GM18861 (cell line): Measurements from ENCODE around the gene MAD2L2.

Experiments
- ATAC-seq: cut with Tn5 transposase; IDR thresholded peaks from one replicate; pipeline ENCODE4 v1.9.1; 2021; ENCODE audit not compliant: unreplicated experiment

MAD2L2 gene

DNA sequence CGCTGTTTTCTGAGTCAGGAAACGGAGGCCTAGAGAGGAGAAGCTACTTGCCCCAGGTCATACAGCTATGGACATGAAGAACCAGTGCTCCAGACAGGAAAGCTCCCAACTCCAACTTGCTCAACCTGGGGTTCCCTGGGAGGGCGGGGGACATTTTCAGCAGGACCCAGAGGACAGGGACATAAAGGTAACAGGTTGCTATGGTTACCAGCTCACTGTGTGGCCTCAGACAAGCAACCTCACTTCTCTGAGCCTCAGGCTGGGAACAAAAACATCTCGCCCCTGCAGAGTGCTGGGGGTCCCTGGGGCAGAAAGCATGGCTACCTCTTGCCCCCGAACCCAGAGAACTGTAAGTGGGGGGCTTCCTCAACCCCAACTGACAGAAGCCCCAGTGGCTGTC, 42.8 kb downstream of the MAD2L2 start:
- ATAC-seq, result no peak

DNA sequence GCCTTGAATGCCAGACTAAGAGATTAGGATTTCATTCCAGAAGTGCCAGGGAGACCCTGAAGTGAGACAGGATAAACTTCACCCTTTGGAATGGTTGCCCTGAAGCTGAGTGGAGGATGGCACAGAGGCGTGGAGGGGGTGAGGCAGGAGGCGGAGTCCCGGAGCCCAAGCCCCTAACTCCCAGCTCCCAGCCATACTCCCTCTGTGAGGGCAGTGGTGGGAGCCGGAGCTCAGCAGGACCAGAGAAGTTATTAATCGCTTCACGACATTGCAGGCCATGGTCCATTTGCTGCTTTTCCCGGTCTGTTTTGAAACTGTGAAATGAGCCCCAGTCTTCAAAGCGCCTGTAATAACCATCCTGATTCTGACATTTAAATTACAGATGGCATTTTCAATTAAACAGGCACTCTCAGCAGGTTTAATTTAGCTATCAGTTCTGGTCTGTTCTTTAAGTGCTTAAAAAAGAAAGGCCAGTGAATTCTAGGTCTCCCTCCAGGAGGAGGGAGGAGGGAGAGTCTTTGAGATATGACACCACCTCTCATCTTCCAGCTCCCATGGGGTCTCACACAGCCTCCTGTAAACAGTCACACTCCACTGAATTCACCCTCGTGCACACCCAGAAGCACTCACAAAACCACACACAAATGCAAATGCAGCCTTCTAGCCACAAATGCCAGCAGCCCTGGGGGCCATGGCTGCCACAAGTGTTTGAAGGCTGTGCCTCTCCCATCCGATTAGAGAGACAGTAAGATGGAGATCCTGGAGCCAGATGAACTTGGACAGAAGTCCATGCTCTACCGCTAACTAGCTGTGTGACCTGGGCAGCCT, 46.4 kb downstream of the MAD2L2 start:
- no peak for ATAC-seq

DNA sequence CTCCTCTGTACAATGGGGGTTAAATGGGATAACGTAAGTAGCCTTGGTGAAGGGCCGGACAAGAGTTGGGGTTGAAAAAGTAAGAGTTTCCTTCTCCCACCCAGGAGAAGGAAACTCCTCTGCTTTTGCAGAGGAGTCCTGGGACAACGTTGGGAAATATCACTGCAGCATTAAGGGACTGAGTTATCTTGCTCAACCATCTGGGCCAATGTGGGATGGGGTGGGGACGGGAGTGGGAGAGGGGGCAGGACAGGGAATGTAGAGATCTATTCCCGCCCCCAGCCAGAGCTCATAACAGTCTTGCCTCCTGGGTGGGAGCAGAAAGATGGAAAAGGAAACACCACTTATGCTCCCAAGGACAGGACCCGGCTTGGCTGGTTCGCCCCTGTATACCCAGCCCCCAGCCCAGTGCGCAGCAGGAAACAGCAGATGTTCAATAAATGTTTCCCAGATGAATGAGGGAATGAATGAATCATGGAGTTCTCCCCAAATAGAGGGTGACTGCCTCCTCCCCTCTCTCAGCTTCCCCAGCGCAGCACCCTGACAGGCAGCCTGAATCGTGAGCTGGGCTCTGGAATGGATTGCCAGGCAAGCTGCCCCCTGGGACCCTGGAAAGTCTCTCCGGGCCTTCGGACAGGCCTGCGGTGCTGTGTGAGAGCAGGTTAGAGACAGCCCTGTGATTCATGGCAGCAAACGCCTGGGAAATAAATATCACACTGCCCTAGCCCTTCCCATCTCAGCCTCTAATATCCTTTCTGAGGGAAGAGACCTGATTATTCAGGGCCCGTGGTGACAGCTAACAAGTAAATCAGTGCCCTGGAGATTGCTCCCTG, 51.5 kb downstream of the MAD2L2 start:
- no peak for ATAC-seq

DNA sequence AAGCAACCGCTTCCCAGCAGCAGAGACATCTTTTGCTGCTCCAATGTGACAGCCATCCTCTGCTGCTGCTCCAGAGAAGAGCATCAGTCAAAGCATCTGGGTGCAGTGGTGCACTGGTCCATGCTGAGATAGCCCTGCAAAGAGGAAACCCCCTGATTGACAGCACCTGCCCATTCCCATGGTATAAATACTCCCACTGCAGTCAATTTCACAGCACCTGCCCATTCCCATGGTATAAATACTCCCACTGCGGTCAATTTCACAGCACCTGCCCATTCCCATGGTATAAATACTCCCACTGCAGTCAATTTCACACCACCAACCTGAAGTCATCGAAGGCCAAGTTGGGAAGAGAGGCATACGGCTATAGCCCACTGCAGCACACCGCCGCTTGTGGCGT, 52.2 kb downstream of the MAD2L2 start:
- ATAC-seq, result no peak

DNA sequence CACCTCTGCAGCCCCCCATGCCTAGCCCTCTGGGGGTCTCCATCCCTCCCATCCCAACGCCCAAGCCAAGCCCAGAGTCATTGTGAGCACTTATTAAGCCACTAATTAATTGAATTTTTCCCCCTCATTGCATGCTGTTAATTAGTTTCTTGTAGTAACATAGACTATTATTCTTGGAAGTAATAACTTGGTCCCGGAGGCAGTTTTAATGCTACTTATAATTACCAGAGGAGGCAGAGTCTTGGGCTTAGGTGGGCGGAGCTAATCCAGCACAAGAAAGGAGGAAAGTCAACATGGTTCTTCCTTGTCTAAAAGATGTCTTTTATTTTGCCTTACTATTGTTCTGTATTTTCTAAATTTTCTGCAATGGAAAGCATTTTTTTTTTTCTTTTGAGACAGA, 54.4 kb downstream of the MAD2L2 start:
- no peak for ATAC-seq
